Ovary (tissue), 3 donors: ENCODE data around the gene TP53BP2.

Source experiments
- CTCF ChIP-seq, 3 donors: fragments of 450-650 bp in 2 of 3; fragments of 200-600 bp in 1 of 3; IDR thresholded peaks; one replicate each; pipeline versions ENCODE4 v1.5.1 to v1.8.0; 2016 to 2022; ENCODE audit warnings: antibody characterized with exemption in 3 of 3, mild to moderate bottlenecking in 1 of 3
- POLR2A ChIP-seq: fragments of 450-650 bp; IDR thresholded peaks from one replicate; pipeline ENCODE4 v1.6.1; 2017; ENCODE audit warnings: antibody characterized with exemption, mild to moderate bottlenecking, moderate library complexity
- donor health status: DM: no; HTN: no; CAD: no.

DNA sequence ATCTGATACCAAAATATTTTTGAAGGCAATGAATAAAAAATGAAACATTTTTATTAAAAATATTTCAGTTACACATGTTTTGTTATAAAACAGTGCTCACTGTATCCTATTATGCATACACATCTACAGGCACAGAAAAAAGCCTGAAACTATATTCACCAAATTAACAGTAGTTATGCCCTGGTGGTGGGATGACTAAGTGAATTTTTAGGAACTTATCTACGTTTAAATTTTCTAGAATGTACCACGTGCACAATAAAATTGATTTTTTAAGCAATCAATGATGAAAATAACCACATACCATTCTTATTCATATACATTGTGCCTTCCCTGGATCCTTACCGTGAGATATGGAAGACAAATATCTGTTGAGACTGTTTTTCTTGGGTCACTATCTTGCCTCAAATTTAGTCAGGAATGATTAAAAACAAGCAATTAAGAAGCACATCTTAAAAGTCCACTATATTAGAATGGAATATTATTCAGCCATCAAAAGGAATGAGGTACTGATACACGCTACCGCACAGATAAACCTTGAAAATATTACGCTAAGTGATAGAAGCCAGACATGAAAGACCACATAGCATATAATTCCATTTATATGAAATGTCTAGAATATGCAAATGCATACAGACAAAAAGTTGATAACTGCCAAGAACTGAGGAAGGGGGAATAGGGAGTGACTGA lies 17.4 kb downstream of the TP53BP2 start:
- TF ChIP-seq CTCF (IDR thresholded peaks at IDR 0.05) = no peak
- TF ChIP-seq POLR2A = no peak
